RWPE1 (cell line): ENCODE measurements around the gene ACP5.

Experiments used
- CTCF ChIA-PET: fragments of 350-600 bp; sonication (Branson Sonifier 250); formaldehyde crosslinking; extraction: SDS; loops from one replicate; lab custom pipeline; 2021; lab: Yijun Ruan, JAX
- POLR2A ChIA-PET: fragments of 400-600 bp; formaldehyde crosslinking; extraction: SDS; loops from one replicate; lab custom pipeline; 2020; ENCODE audit warnings: antibody characterized with exemption; ENCODE audit not compliant: low non-redundant PET; lab: Yijun Ruan, JAX
- DNase-seq: peaks from one replicate; pipeline ENCODE4 v3.0.0; 2012; ENCODE audit warnings: low spot score
- H3K27ac ChIP-seq: fragments of 450-650 bp; 2 replicates; pipeline ENCODE4 v1.5.1; 2017
- TF ChIP-seq, protein P1 (sequence below): fragments of 450-650 bp; conservative IDR thresholded peaks from 2 replicates; pipeline ENCODE4 v1.5.1; 2017; ENCODE audit warnings: low read depth, mild to moderate bottlenecking

ACP5 gene

DNA sequence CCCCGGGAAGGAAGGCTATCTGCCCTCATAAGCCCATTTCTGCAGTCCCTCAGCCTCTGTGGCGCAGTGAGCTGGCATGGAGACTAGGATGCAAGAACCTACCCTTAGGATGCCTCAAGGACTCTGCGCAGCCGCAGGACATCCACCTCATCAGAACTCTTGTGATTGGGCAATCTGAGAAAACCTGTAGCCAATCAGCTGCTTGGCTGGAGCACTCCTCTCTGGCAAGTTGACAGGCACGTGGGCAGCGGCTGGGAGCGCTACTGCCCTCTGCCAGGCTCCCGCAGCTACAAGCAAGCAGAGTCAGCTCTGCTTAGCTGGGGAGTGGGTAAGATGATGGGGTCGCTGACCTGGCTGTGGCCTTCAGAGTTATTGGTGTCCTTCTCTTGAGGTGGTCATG lies 47.0 kb downstream of the ACP5 start:
- CTCF ChIA-PET: no interaction called here
- peak; percentile 84 for DNase-seq
- TF ChIP-seq, protein P1, sequence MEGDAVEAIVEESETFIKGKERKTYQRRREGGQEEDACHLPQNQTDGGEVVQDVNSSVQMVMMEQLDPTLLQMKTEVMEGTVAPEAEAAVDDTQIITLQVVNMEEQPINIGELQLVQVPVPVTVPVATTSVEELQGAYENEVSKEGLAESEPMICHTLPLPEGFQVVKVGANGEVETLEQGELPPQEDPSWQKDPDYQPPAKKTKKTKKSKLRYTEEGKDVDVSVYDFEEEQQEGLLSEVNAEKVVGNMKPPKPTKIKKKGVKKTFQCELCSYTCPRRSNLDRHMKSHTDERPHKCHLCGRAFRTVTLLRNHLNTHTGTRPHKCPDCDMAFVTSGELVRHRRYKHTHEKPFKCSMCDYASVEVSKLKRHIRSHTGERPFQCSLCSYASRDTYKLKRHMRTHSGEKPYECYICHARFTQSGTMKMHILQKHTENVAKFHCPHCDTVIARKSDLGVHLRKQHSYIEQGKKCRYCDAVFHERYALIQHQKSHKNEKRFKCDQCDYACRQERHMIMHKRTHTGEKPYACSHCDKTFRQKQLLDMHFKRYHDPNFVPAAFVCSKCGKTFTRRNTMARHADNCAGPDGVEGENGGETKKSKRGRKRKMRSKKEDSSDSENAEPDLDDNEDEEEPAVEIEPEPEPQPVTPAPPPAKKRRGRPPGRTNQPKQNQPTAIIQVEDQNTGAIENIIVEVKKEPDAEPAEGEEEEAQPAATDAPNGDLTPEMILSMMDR: peak; percentile 33; the same call in 1 of the 2 replicates
- POLR2A ChIA-PET: interaction anchor here (0.6 kb wide), 1 partner anchor 137 kb away, joined by 3 read pairs; no protein-coding TSS in a partner anchor
- H3K27ac ChIP-seq: peak overlapping the region; percentile 93

DNA sequence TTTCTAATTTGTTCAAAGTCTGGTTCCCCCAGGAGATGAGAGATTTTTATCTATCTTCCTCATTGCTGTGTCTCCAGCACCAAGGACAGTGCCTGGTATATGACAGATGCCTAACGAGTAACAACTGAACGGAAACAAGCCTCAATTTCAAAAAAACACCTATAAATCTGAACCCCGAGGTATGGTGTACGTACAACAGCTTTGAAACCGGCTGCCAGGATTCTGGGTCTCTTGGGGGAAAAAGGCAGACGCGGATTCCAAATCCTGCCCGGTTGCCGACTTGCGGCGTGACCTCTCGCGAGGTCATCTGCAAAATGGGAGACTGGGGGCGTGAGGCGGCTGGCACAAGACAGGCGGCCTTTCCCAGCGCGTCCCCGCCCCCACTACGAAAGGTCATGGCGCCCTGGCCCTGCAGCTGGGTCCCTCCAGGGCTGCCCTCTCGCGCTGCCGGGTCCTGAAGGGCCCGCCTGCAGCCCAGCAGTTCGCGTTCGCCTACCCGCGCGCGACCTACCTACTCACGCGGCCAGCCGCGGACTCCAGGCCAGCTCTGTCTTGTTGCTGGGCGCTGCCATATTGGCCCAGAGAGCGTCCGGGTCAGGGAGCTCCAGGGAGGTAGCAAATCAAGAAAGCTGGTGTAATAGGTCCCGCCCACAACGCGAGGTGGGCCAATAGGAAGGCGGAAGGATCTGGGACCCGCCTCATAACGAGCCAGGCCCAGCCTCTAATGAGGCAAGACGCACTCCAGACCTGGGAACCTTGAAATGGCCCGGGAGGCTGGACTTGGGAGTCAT lies 48.7 kb downstream of the ACP5 start, which contains the start of gene ECSIT:
ECSIT (minus strand) TSS at position 584 of the 791 bp plus-strand sequence. CDS start 9,964 bp downstream, outside the sequence.
- DNase-seq: peak; percentile 97
- POLR2A ChIA-PET: interaction anchor here (0.5 to 1.1 kb wide), 4 partner anchors 14 to 147 kb away, joined by 3 to 6 read pairs (median 4); partner anchors contain the start of gene ELOF1
- peak within 1 kb of the TSS; percentile 93 for H3K27ac ChIP-seq
- CTCF ChIA-PET: interaction anchor here (0.6 to 0.7 kb wide), 2 partner anchors 142 to 146 kb away, joined by 3 read pairs; no protein-coding TSS in a partner anchor
- TF ChIP-seq, protein P1: no peak
